ENCODE data around the gene AP4M1. TPM values are rescaled to one million over a fixed set of nuclear protein-coding genes. Genes with fewer than 3 reads are reported as not detected.

Gene AP4M1
- total RNA-seq, 1 donor from 2014 or later: 15.5 TPM

DNA sequence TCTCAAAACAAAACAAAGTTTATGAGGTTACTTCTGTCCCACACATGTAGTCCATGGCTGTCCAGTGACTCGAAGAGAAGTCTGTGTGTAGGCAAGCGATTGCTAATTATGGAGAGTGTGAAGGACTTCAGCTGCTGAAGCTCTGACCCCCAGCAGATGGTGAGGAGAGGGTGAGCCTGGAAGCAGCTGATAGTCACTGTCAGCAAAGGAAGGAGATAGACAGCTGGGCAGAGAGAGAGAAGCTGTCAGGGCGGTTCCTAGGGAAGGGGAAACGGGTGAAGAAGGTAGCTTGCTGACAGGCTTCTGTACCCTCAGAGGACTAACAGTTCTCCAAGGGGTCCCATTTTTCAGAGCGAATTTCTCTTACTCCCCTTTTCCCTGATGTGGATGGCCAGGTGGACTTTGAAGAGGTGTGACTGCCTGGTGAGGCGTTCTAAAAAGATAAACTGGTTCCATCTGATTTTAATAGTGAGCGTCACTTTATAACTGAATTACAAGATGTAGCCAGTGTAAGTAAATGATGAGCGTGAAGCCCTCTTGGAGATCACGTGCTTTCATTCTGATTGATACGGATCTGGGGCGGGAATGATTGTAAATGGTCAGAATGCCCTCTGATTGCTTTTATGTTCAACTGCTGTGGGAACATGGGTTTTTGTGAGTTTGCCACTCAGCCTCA, 39.8 kb upstream of the AP4M1 start:
- Histone ChIP-seq H3K27me3 (ENCODE audit: insufficient read depth, low read length) (no peaks in the 10 kb centered on the region), H2AFZ (ENCODE audit: low read depth, low read length) (no peak overlapping the region), H3K4me3 (ENCODE audit: insufficient read depth, low read depth, low read length) (no peak overlapping the region), H3K4me2 (ENCODE audit: low read length) (no peak overlapping the region), H4K20me1 (ENCODE audit: insufficient read depth, low read length) (peaks cover 3% of the 10 kb centered on the region), H3K9me3 (ENCODE audit: insufficient read depth, low read depth, low read length) (peaks cover 10% of the 10 kb centered on the region), H3K79me2 (ENCODE audit: insufficient read depth, low read length) (no peaks in the 10 kb centered on the region), H3K4me1 (ENCODE audit: insufficient read depth, low read length) (no peaks in the 10 kb centered on the region), H3K9ac (ENCODE audit: low read length) (no peak overlapping the region), H3K36me3 (ENCODE audit: insufficient read depth, low read length) (peaks cover 28% of the 10 kb centered on the region), H3K27ac (ENCODE audit: low read depth, low read length) (no peak overlapping the region)
- peaks cover 4% of the 10 kb centered on the region for H3K9me3 Mint-ChIP-seq (ENCODE audit: unreplicated experiment)
- H3K27me3 Mint-ChIP-seq (ENCODE audit: low read depth, unreplicated experiment): no peaks in the 10 kb centered on the region
- H3K4me3 Mint-ChIP-seq (ENCODE audit: unreplicated experiment): no peak overlapping the region
- no peak for DNase-seq (ENCODE audit: low read depth)
- no peak for FAIRE-seq
- TF ChIP-seq, protein P1, sequence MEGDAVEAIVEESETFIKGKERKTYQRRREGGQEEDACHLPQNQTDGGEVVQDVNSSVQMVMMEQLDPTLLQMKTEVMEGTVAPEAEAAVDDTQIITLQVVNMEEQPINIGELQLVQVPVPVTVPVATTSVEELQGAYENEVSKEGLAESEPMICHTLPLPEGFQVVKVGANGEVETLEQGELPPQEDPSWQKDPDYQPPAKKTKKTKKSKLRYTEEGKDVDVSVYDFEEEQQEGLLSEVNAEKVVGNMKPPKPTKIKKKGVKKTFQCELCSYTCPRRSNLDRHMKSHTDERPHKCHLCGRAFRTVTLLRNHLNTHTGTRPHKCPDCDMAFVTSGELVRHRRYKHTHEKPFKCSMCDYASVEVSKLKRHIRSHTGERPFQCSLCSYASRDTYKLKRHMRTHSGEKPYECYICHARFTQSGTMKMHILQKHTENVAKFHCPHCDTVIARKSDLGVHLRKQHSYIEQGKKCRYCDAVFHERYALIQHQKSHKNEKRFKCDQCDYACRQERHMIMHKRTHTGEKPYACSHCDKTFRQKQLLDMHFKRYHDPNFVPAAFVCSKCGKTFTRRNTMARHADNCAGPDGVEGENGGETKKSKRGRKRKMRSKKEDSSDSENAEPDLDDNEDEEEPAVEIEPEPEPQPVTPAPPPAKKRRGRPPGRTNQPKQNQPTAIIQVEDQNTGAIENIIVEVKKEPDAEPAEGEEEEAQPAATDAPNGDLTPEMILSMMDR (IDR thresholded peaks at IDR 0.05; ENCODE audit: insufficient read depth, low read depth, low read length): no peak
- TF ChIP-seq EZH2 (IDR thresholded peaks at IDR 0.05; ENCODE audit: insufficient read depth, low read length): no peak
- no peak overlapping the region for H3K27ac Mint-ChIP-seq (ENCODE audit: unreplicated experiment)
- H3K4me1 Mint-ChIP-seq (ENCODE audit: low read depth, unreplicated experiment): no peaks in the 10 kb centered on the region
- H3K36me3 Mint-ChIP-seq (ENCODE audit: low read depth, unreplicated experiment): peaks cover 45% of the 10 kb centered on the region

DNA sequence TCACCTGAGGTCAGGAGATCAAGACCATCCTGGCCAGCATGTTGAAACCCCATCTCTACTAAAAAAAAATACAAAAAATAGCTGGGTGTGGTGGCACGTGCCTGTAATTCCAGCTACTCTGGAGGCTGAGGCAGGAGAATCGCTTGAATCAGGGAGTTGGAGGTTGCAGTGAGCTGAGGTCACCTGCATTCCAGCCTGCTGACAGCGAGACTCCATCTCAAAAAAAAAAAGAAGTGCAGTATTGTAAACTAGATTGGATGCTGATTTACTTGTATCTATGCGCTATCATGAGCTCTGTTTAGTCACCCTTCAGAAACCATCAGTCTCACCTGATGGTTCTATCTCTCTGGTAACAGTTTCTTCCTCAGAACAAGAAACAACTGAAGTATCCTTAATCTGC, 38.1 kb upstream of the AP4M1 start:
- H3K36me3 ChIP-seq (ENCODE audit: insufficient read depth, low read length): peaks cover 20% of the 10 kb centered on the region
- H3K36me3 Mint-ChIP-seq (ENCODE audit: low read depth, unreplicated experiment): peaks cover 43% of the 10 kb centered on the region
- TF ChIP-seq EZH2 (IDR thresholded peaks at IDR 0.05; ENCODE audit: insufficient read depth, low read length): no peak
- TF ChIP-seq, protein P1 (IDR thresholded peaks at IDR 0.05; ENCODE audit: insufficient read depth, low read depth, low read length): no peak
- H3K27me3 ChIP-seq (ENCODE audit: insufficient read depth, low read length): no peaks in the 10 kb centered on the region
- no peak for DNase-seq (ENCODE audit: low read depth)
- H4K20me1 ChIP-seq (ENCODE audit: insufficient read depth, low read length): peaks cover 2% of the 10 kb centered on the region
- H3K27ac Mint-ChIP-seq (ENCODE audit: unreplicated experiment): no peak overlapping the region
- no peaks in the 10 kb centered on the region for H3K27me3 Mint-ChIP-seq (ENCODE audit: low read depth, unreplicated experiment)
- no peaks in the 10 kb centered on the region for H3K79me2 ChIP-seq (ENCODE audit: insufficient read depth, low read length)
- no peak overlapping the region for H3K27ac ChIP-seq (ENCODE audit: low read depth, low read length)
- no peaks in the 10 kb centered on the region for H3K4me1 Mint-ChIP-seq (ENCODE audit: low read depth, unreplicated experiment)
- H3K9ac ChIP-seq (ENCODE audit: low read length): no peak overlapping the region
- no peak overlapping the region for H3K4me2 ChIP-seq (ENCODE audit: low read length)
- no peak overlapping the region for H3K4me3 Mint-ChIP-seq (ENCODE audit: unreplicated experiment)
- H3K4me1 ChIP-seq (ENCODE audit: insufficient read depth, low read length): no peaks in the 10 kb centered on the region
- no peak overlapping the region for H3K4me3 ChIP-seq (ENCODE audit: insufficient read depth, low read depth, low read length)
- H2AFZ ChIP-seq (ENCODE audit: low read depth, low read length): no peak overlapping the region
- peaks cover 2% of the 10 kb centered on the region for H3K9me3 Mint-ChIP-seq (ENCODE audit: unreplicated experiment)
- no peak for FAIRE-seq
- H3K9me3 ChIP-seq (ENCODE audit: insufficient read depth, low read depth, low read length): peaks cover 10% of the 10 kb centered on the region

DNA sequence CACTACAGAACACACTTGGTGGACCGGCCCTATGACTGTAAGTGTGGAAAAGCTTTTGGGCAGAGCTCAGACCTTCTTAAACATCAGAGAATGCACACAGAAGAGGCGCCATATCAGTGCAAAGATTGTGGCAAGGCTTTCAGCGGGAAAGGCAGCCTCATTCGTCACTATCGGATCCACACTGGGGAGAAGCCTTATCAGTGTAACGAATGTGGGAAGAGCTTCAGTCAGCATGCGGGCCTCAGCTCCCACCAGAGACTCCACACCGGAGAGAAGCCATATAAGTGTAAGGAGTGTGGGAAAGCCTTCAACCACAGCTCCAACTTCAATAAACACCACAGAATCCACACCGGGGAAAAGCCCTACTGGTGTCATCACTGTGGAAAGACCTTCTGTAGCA, 37.3 kb upstream of the AP4M1 start:
- H3K36me3 Mint-ChIP-seq (ENCODE audit: low read depth, unreplicated experiment): peaks cover 39% of the 10 kb centered on the region
- peaks cover 20% of the 10 kb centered on the region for H3K36me3 ChIP-seq (ENCODE audit: insufficient read depth, low read length)
- H3K4me1 ChIP-seq (ENCODE audit: insufficient read depth, low read length): no peaks in the 10 kb centered on the region
- H3K9ac ChIP-seq (ENCODE audit: low read length): no peak overlapping the region
- no peaks in the 10 kb centered on the region for H3K27me3 Mint-ChIP-seq (ENCODE audit: low read depth, unreplicated experiment)
- H3K9me3 Mint-ChIP-seq (ENCODE audit: unreplicated experiment): peaks cover 2% of the 10 kb centered on the region
- FAIRE-seq (no peak), DNase-seq (ENCODE audit: low read depth) (no peak)
- no peak overlapping the region for H3K4me3 ChIP-seq (ENCODE audit: insufficient read depth, low read depth, low read length)
- no peaks in the 10 kb centered on the region for H3K79me2 ChIP-seq (ENCODE audit: insufficient read depth, low read length)
- no peak overlapping the region for H3K27ac ChIP-seq (ENCODE audit: low read depth, low read length)
- H3K27me3 ChIP-seq (ENCODE audit: insufficient read depth, low read length): no peaks in the 10 kb centered on the region
- H3K4me1 Mint-ChIP-seq (ENCODE audit: low read depth, unreplicated experiment): no peaks in the 10 kb centered on the region
- H3K9me3 ChIP-seq (ENCODE audit: insufficient read depth, low read depth, low read length): peaks cover 12% of the 10 kb centered on the region
- no peaks in the 10 kb centered on the region for H4K20me1 ChIP-seq (ENCODE audit: insufficient read depth, low read length)
- H3K27ac Mint-ChIP-seq (ENCODE audit: unreplicated experiment): no peak overlapping the region
- H3K4me3 Mint-ChIP-seq (ENCODE audit: unreplicated experiment): no peak overlapping the region
- no peak overlapping the region for H3K4me2 ChIP-seq (ENCODE audit: low read length)
- no peak overlapping the region for H2AFZ ChIP-seq (ENCODE audit: low read depth, low read length)
- TF ChIP-seq EZH2 (IDR thresholded peaks at IDR 0.05; ENCODE audit: insufficient read depth, low read length): no peak
- TF ChIP-seq, protein P1 (IDR thresholded peaks at IDR 0.05; ENCODE audit: insufficient read depth, low read depth, low read length): no peak

All from astrocyte (in vitro differentiated cells and primary cell).